GM18502 (cell line): ENCODE data around the gene PLA2G6.

Source experiments
- ATAC-seq: cut with Tn5 transposase; IDR thresholded peaks from one replicate; pipeline ENCODE4 v1.9.1; 2021; ENCODE audit warnings: mild to moderate bottlenecking; ENCODE audit not compliant: unreplicated experiment, poor library complexity

PLA2G6 gene

GRCh38 chr22:38214302-38215056 lies 32.8 kb upstream of the PLA2G6 start:
- peak; percentile 67 for ATAC-seq

GRCh38 chr22:38213990-38214301 lies 32.3 kb upstream of the PLA2G6 start:
- peak; percentile 15 for ATAC-seq

GRCh38 chr22:38213319-38213989 lies 31.8 kb upstream of the PLA2G6 start:
- ATAC-seq = peak; percentile 6

- ATAC-seq = no peak
Measured at GRCh38 chr22:38212442-38212841, 30.8 kb upstream of the PLA2G6 start.

GRCh38 chr22:38211556-38211955 lies 29.9 kb upstream of the PLA2G6 start:
- ATAC-seq = no peak

GRCh38 chr22:38208551-38208968 lies 26.9 kb upstream of the PLA2G6 start:
- no peak for ATAC-seq

- no peak for ATAC-seq
Measured at GRCh38 chr22:38207898-38208432, 26.3 kb upstream of the PLA2G6 start.

GRCh38 chr22:38205261-38206128 lies 23.9 kb upstream of the PLA2G6 start:
- no peak for ATAC-seq

GRCh38 chr22:38204784-38205183 lies 23.2 kb upstream of the PLA2G6 start:
- ATAC-seq = no peak

- no peak for ATAC-seq
Measured at GRCh38 chr22:38203855-38204514, 22.4 kb upstream of the PLA2G6 start.

GRCh38 chr22:38203090-38203810 lies 21.6 kb upstream of the PLA2G6 start:
- no peak for ATAC-seq

GRCh38 chr22:38202437-38203089 lies 20.9 kb upstream of the PLA2G6 start:
- peak; percentile 25 for ATAC-seq

- peak; percentile 57 for ATAC-seq
Measured at GRCh38 chr22:38201711-38202436, 20.2 kb upstream of the PLA2G6 start, which contains the start of gene MAFF. TSS of gene MAFF (plus strand) at chr22:38201994. CDS start at chr22:38213854, 11,860 bp downstream.

- ATAC-seq = no peak
Measured at GRCh38 chr22:38201371-38201710, 19.7 kb upstream of the PLA2G6 start.

GRCh38 chr22:38199826-38200559 lies 18.4 kb upstream of the PLA2G6 start:
- no peak for ATAC-seq

- no peak for ATAC-seq
Measured at GRCh38 chr22:38196791-38197419, 15.3 kb upstream of the PLA2G6 start.

GRCh38 chr22:38193580-38193979 lies 11.9 kb upstream of the PLA2G6 start:
- ATAC-seq = no peak
